HG03565 (cell line): ENCODE results near the gene NCKAP5.

Experiments used
- ATAC-seq: cut with Tn5 transposase; IDR thresholded peaks from one replicate; pipeline ENCODE4 v1.9.1; 2021; ENCODE audit warnings: mild to moderate bottlenecking, moderate library complexity; ENCODE audit not compliant: unreplicated experiment

The NCKAP5 gene

DNA sequence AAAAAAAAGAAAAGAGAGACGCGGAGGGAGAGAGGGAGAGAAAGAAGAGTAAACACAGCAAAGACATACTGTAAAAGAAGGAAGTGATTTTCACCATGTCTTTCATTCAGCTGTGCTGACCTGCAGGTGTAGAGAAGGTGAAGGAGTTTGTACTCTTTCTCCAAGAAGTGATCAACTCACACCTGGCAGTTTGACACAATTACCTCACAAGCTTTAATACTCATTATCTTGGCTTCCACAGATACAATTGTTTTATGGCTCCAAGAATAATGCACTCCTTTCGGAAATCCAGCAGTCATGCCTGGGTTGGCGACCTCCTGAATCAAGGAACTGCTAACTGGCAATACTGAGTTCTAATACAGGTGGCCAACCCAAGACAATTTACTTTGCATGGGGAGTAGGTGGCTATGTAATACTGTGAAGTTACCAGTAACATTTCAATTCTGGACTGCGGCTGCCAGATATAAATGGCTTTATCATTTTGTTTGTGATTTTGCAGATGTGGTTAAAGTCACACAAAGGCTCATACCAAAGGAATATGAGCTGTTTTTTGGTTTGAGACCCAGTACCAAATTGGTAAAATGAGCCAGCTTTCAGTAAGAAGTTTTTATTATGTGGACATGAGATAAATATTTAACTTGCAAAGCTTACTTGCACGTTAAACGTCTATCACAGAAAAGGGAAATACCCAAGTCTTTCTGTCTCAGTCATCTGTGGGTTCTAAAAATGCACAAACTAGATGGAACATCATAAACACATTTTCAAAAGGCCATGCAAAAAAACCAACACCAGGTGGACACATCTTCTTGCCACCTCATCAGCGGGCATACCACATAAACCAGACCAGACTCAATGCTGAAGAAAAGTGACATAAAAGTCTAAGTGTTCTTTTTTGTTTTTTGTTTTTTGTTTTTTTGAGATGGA lies 69.3 kb downstream of the NCKAP5 start:
- ATAC-seq, result peak; percentile 79

DNA sequence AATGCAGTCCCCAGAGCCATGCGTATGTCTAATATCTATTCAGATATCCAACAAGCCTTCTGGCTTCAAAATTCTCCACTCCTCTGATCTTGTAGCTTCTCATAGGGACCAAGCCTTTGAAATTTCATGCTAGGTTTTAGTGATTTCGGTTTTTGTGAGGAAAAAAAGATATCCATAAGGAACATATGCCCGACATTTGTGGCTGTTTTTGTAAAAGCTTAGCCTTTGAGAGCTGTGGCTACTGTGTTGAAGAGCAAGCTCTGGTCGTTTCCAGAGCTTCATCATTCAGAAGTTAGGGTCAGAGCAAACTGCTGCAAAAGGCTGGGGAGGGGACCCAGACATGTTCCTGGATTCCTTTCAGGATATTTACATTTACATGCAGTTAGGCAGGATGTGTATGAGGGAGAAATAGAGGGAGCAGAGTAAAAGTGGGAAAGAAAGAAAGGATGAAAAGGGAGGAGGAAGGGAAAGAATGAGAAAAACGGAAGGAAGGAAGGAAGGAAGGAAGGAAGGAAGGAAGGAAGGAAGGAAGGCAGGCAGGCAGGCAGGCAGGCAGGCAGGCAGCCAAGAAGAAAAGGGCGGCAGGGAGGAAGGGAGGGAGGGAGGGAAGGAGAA lies 70.2 kb downstream of the NCKAP5 start:
- no peak for ATAC-seq

GRCh38 chr2:133497270-133497893 lies 70.9 kb downstream of the NCKAP5 start:
- ATAC-seq, result no peak

- ATAC-seq, result no peak
These were observed 71.6 kb downstream of the NCKAP5 start for GRCh38 chr2:133496501-133497269.

- no peak for ATAC-seq
These were observed 73.0 kb downstream of the NCKAP5 start for GRCh38 chr2:133495226-133495625.

- ATAC-seq, result no peak
These were observed 75.4 kb downstream of the NCKAP5 start for GRCh38 chr2:133492719-133493380.

DNA sequence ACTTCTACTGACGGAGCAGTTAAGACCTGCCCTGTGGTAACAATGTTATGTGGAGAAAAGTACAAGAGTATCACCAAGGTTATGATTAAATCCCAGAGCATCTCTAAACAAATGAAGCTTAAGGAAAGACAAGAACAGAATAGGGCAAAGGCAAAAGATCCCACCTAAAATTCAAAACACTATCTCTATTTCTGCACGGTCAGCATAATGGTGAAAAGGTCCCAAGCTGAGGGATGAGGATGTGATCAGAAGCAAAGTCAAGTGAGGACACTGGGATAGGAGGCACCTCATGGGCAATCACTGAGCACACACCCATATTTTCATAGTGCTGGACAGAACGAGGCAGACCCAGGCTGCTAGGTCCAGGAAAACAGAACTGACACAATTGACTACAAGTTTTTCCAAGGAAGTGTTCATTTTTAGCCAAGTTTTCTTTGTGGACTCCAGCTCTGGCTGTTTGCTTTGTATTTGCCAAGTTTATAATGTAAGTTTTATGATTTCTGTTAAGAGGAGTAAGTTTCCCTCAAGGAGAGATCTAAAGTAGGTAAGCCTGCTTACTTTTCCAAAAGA lies 77.8 kb downstream of the NCKAP5 start:
- ATAC-seq, result no peak

DNA sequence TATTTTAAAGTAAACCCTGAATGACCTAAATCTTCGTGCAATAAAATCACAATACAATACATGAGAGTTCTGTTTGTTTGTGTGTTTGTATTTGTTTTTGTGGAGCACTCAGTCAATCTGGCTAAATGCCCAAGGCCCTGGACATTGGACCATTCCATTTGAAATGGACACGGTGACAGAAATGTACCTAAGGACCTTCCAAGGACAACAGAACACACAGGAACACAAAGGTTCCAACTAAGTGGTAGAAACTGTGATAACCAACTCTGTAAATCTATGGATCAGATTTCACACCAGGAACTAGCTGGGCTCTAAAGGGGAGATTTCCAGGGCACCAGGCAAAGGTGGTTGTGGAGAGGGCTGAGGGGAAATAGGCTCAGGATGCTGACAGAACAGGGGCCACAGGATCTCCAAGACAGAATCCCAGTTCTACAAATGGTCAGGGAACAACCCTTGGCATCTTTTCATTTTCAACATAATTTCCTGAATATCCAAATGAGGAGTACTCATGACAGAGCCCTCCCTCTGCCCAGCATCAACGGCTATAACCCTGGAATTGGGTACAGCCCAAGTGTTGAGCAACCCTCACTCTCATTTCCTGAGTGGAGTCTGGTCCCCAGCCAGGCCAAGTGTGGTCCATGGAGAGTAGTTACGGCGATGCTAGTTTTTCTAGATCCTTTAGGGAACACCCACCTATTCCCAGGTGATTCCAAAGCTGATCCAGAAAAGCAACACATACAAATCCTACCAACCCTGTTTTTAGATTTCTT lies 78.4 kb downstream of the NCKAP5 start:
- ATAC-seq, result no peak

DNA sequence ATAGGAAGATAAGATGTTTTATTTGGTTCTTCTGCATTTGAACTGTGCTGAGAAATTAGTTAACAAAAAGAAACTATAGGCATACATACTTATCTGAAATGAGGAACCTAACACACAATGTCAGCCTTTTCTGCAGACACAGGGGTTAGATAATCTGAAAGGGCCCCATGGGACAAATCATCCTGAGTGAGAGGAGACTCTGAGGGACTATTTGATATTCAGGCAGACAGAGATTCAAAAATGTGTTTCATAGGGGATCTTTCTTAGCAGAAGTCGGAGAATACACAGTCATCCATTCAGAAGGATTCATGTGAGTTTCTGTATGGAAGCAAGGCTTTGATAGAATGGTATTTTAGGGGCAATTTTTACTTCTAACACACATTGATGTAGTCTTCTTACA lies 79.1 kb downstream of the NCKAP5 start:
- no peak for ATAC-seq

- no peak for ATAC-seq
These were observed 81.5 kb downstream of the NCKAP5 start for GRCh38 chr2:133486771-133487191.

DNA sequence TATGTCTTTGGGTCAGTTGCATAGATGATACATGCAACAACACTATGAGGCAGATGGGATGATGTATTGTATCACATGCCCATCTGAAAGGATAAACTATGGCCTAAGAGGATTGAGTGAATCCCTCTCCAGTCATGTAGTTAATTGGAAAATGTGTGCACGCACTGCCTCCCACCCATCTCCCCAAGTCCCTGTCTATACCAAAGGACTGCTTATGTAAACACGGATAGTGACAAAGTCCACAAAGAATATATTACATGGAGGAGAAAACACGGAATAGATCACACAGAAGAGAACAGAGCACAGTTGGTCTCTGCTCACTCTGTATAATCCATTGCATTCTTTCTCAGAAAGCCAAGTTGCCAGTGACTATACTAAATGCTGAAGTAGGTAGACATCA lies 82.4 kb downstream of the NCKAP5 start:
- ATAC-seq, result no peak

DNA sequence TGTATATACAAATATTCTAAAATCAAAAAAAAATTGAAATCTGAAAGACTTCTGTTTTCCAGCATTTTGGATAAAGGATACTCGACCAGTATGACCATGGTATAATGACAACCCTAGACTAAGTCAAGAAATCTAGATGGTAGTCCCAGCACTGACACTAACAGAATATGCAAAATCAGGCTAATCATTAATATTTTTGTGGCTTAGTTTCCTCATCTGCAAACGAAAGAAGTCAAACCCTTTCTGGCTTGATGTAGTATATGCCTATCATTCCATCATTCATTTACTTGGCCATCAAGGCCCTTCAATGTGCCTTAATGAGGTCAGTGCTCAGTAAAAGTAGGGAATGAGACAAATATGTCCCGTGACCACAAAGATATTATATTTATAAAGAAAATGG lies 83.5 kb downstream of the NCKAP5 start:
- no peak for ATAC-seq

GRCh38 chr2:133484106-133484505 lies 84.2 kb downstream of the NCKAP5 start:
- no peak for ATAC-seq

DNA sequence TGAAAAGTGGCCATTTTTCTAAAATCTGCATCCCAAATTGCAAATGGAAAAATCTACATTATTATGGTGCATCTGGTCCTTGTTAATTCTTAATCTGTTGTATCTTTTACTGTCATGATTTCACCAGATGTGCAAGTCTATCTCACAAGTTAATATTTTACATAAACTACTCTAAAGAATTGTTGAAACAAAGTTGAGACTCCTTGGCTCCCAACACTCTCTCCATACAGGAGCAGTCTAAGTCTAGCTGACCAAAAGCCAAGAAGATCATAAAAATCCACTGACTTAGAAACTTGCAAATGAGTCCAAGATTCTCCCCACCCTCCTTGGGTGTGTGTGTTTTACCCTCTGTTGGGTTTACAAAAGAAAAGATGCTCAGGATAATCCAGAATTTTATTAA lies 85.1 kb downstream of the NCKAP5 start:
- ATAC-seq, result no peak

GRCh38 chr2:133480707-133481429 lies 87.4 kb downstream of the NCKAP5 start:
- ATAC-seq, result no peak

GRCh38 chr2:133477616-133477990 lies 90.7 kb downstream of the NCKAP5 start:
- ATAC-seq, result no peak

DNA sequence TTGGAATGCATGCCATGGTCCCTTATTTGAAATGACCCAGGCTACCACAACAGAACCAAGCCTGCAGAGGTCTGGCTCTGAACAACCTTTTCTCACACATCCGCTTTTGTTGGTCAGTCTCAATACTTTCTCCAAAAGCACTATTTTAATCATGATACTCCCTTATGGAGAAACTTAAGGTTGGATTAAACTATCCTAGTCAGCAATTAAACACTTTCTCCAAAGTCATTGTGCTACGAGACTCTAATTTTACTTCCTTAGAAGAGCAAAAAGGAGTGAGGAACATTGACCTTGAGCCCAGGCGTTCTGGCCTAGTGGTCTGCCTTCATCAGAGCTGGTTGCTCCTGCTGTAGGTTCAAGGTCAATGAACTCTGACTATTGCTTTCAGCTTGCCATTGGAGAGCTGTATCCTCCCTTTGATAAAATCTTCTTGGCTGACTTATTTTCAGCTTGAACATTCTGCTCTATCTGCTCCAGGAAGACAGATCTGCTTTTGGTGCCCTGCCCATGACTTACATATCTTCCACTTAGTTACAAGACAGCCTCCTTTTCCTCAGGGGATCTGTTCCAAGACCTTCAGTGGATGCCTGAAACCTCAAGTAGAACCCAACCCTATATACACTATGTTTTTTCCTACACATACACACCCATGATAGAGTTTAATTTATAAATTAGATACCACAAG lies 91.2 kb downstream of the NCKAP5 start:
- no peak for ATAC-seq

- no peak for ATAC-seq
These were observed 92.0 kb downstream of the NCKAP5 start for GRCh38 chr2:133476286-133476685.
